C4-2B (cell line): ENCODE data around the gene ANKRD12.

Experiments
- H3K27ac ChIP-seq: fragments of 450-650 bp; 2 replicates; pipeline ENCODE4 v1.5.1; 2017
- CTCF ChIP-seq: fragments of 450-650 bp; conservative IDR thresholded peaks from 2 replicates; pipeline ENCODE4 v1.5.1; 2017; ENCODE audit warnings: mild to moderate bottlenecking
- ZFX ChIP-seq: fragments of 450-650 bp; IDR thresholded peaks from 2 replicates; pipeline ENCODE4 v1.6.1; 2017

Gene ANKRD12

DNA sequence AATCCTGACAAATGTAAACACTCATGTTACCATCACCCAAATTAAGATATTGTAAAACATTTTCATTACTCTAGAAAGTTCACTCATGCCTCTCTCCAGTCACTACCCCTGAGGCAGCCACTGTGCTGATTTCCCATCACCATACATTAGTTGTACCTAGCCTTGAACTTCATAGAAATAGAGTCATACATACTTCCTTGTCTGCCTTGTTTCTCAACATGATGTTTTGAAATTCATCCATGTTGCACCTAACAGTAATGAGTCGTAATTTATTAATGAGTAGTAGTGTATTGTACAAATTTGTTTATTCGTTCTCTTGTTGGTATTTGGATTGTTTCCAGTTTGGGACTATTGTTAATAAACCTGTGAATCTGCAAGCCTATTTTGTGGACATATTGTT is 149.0 kb downstream of the ANKRD12 start:
- H3K27ac ChIP-seq: peak overlapping the region; percentile 16; the same call in 1 of the 2 replicates
- TF ChIP-seq CTCF (no peak), ZFX (no peak)

GRCh38 chr18:9287036-9287435 is 150.5 kb downstream of the ANKRD12 start:
- H3K27ac ChIP-seq: no peak overlapping the region
- TF ChIP-seq ZFX: no peak
- no peak for TF ChIP-seq CTCF

DNA sequence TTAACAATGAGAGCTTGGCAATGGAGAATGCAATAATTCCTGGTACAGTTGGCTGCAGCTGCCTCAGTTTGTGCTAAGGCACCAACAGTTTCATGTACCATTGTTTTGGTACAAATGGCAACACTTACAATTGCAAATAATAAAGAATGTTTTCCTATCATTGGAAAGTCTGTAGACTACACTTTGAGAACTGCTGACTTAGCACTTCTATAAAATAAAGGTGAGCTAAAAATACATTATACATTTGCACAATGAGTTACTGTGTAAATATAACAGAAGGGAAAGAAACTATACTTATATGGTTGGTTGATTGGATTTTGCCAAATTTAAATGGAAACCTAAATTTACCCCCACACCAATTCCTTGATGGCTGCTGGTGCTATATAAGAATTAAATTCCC is 153.1 kb downstream of the ANKRD12 start:
- no peak overlapping the region for H3K27ac ChIP-seq
- TF ChIP-seq CTCF: no peak
- no peak for TF ChIP-seq ZFX

GRCh38 chr18:9290156-9290555 is 153.6 kb downstream of the ANKRD12 start:
- TF ChIP-seq ZFX (no peak), CTCF (no peak)
- H3K27ac ChIP-seq: no peak overlapping the region

GRCh38 chr18:9292047-9292446 is 155.5 kb downstream of the ANKRD12 start:
- no peak overlapping the region for H3K27ac ChIP-seq
- TF ChIP-seq ZFX (no peak), CTCF (no peak)

DNA sequence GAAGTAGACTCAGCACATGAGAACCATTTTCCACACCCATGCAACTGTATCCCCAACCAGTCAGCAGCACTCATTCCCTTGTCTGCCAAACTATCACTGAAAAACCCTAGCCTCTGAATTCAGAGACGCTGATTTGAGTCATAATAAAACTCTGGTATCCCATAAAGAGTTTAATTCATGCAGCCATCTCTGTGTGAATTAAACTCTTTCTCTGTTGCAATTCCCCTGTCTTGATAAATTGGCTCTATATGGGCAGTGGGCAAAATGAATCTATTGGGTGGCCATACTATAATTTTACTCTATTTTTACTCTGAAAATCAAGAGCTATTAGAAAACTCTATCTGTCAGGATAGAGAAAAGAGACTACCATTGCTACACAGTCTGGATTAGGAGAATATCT is 157.4 kb downstream of the ANKRD12 start:
- TF ChIP-seq CTCF: no peak
- no peak for TF ChIP-seq ZFX
- no peak overlapping the region for H3K27ac ChIP-seq

- H3K27ac ChIP-seq: peak overlapping the region; percentile 78
- TF ChIP-seq CTCF (no peak; the same call in 1 of the 2 replicates), ZFX (no peak)
Measured at GRCh38 chr18:9296233-9297006, 159.8 kb downstream of the ANKRD12 start.
